ENCODE data around the gene CANT1. TPM values are rescaled to one million over a fixed set of nuclear protein-coding genes. Genes with fewer than 3 reads are reported as not detected.
A peak's percentile ranks its signal among the peaks of the same experiment; 100 is the strongest.

CANT1 gene
- total and polyA plus RNA-seq, 2 of the 13 experiments (the other 11 are each of a cell fraction or from before 2014, with no cell fraction given) = 34.1 to 42.1 TPM

DNA sequence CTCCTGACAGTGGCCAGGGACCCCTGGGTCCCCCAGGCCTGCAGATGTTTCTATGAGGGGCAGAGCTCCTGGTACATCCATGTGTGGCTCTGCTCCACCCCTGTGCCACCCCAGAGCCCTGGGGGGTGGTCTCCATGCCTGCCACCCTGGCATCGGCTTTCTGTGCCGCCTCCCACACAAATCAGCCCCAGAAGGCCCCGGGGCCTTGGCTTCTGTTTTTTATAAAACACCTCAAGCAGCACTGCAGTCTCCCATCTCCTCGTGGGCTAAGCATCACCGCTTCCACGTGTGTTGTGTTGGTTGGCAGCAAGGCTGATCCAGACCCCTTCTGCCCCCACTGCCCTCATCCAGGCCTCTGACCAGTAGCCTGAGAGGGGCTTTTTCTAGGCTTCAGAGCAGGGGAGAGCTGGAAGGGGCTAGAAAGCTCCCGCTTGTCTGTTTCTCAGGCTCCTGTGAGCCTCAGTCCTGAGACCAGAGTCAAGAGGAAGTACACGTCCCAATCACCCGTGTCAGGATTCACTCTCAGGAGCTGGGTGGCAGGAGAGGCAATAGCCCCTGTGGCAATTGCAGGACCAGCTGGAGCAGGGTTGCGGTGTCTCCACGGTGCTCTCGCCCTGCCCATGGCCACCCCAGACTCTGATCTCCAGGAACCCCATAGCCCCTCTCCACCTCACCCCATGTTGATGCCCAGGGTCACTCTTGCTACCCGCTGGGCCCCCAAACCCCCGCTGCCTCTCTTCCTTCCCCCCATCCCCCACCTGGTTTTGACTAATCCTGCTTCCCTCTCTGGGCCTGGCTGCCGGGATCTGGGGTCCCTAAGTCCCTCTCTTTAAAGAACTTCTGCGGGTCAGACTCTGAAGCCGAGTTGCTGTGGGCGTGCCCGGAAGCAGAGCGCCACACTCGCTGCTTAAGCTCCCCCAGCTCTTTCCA is 39.5 kb upstream of the CANT1 start:
- FAIRE-seq = no peak
- Histone ChIP-seq H3K36me3 (replicated peaks in 1 of 2; ENCODE audit: control insufficient read depth in 1 of 2, insufficient read depth in 2 of 2, low read length in 2 of 2) (no peaks in the 10 kb centered on the region), H3K9me3 (ENCODE audit: low read length) (peaks cover 10% of the 10 kb centered on the region), H3K4me1 (ENCODE audit: insufficient read depth, low read length) (peaks cover 23% of the 10 kb centered on the region), H2AFZ (ENCODE audit: low read length) (no peak overlapping the region), H3K27ac (ENCODE audit: extremely low read length, insufficient read depth, low read length) (no peak overlapping the region), H3K4me2 (ENCODE audit: low read depth, low read length) (0 out of 2 replicates have a peak overlapping the region, but pooled peaks have one; percentile 2), H3K27me3 (ENCODE audit: control insufficient read depth in 1 of 2, insufficient read depth in 2 of 2, low read length in 2 of 2) (peaks cover 21 to 66% of the 10 kb centered on the region in 2 experiments), H3K9ac (ENCODE audit: insufficient read depth, low read depth, low read length) (no peak overlapping the region), H3K79me2 (ENCODE audit: insufficient read depth, low read length) (no peaks in the 10 kb centered on the region), H4K20me1 (ENCODE audit: insufficient read depth, low read length) (no peaks in the 10 kb centered on the region; the same call in 1 of the 2 replicates), H3K4me3 (replicated peaks in 1 of 3; ENCODE audit: insufficient read depth in 1 of 3, low read depth in 2 of 3, low read length in 3 of 3) (no peak overlapping the region)
- CTCF ChIA-PET (ENCODE audit: low intra/inter-chr PET ratio, low total read pairs) = no interaction called here
- no peak for DNase-seq (ENCODE audit: low spot score)
- intact Hi-C loops (cut with micrococcal nuclease; ENCODE audit: unreplicated experiment) = no loop called here
- WGBS (ENCODE audit: low lambda C conversion rate) = 18% methylated on average over 18 of the region's 21 CpGs
- ATAC-seq = no peak
- in situ Hi-C loops (cut with HindIII; ENCODE audit: extremely low pct_ligation_motif_present, low pct_unique_long_range_greater_than_20kb) = loop anchor here (5.0 kb wide), 1 partner anchor 33 kb away; no protein-coding TSS in a partner anchor
- TF ChIP-seq HNRNPL (IDR thresholded peaks at IDR 0.05; ENCODE audit: low read depth, low read length) (0 out of 2 replicates have a peak, but pooled peaks have one; percentile 24), ATF7-NPFF (CRISPR knock-in tag; IDR thresholded peaks at IDR 0.05; ENCODE audit: low read depth) (no peak), ZBTB3 (CRISPR knock-in tag; IDR thresholded peaks at IDR 0.05; ENCODE audit: borderline replicate concordance, low read depth) (no peak)
- BruUV-seq (replicated peaks) = no TSS peak
- POLR2A ChIA-PET = interaction anchor here (0.5 to 3.9 kb wide), 3 partner anchors 12 to 25 kb away, joined by 4 to 22 read pairs (median 11); partner anchors contain the start of gene ENGASE
